Body of pancreas (tissue), 4 donors: Measurements from ENCODE around the gene MLNR.

Source experiments
- CTCF ChIP-seq, 7 experiments: fragments of 450-650 bp in 4 of 7; fragments of 200-600 bp in 3 of 7; sonication (generic) in 3 of 7; IDR thresholded peaks; one replicate each; pipeline ENCODE4 v1.5.1; 2016 to 2019; ENCODE audit warnings: antibody characterized with exemption in 7 of 7
- POLR2A ChIP-seq, 3 donors: fragments of 450-650 bp; IDR thresholded peaks; one replicate each; pipeline ENCODE4 v1.6.1; 2016; ENCODE audit warnings: antibody characterized with exemption in 3 of 3, mild to moderate bottlenecking in 2 of 3

GRCh38 chr13:49219647-49220035 lies 497 bp upstream of the MLNR start:
- TF ChIP-seq POLR2A (IDR thresholded peaks at IDR 0.05) (no peak), CTCF (IDR thresholded peaks at IDR 0.05) (no peak)
